Bronchial epithelial cell (primary cell): ENCODE results near the gene TENM4. TPM values are rescaled to one million over a fixed set of nuclear protein-coding genes. Genes with fewer than 3 reads are reported as not detected.

Source experiments
- DNase-seq: peaks from one replicate; pipeline ENCODE4 v3.0.0-alpha.2; 2010; ENCODE audit warnings: low read depth
- FAIRE-seq: peaks from 2 replicates; lab custom pipeline; 2011; peaks lifted over from hg19 to GRCh38; lab: Jason Lieb, UNC
- H3K27me3 ChIP-seq: 2 replicates; pipeline ENCODE4 v1.5.1; 2011; ENCODE audit warnings: low read length; ENCODE audit not compliant: control insufficient read depth, insufficient read depth
- H3K36me3 ChIP-seq: 2 replicates; pipeline ENCODE4 v1.5.1; 2011; ENCODE audit warnings: low read length; ENCODE audit not compliant: control insufficient read depth, insufficient read depth
- H3K4me3 ChIP-seq: 2 replicates; pipeline ENCODE4 v1.5.1; 2011; ENCODE audit warnings: mild to moderate bottlenecking, low read depth, low read length, control low read depth
- total RNA-seq: library from RNA; depleted of rRNA; stranded (reverse); fragments of >200 nt; gene quantifications from 2 replicates; pipeline ENCODE4 v1.2.1, GENCODE V29; 2014
- TF ChIP-seq, protein P1 (sequence below): IDR thresholded peaks from 2 replicates; pipeline ENCODE4 v1.5.1; 2011; ENCODE audit warnings: mild to moderate bottlenecking, moderate library complexity, low read length, control low read depth, inconsistent platforms; ENCODE audit not compliant: insufficient read depth, severe bottlenecking

The TENM4 gene
- total RNA-seq, 1 donor from 2014 or later: 6.1 TPM

- H3K4me3 ChIP-seq: no peak overlapping the region
- DNase-seq: peak; percentile 82
- FAIRE-seq: peak; percentile 70
- TF ChIP-seq, protein P1, sequence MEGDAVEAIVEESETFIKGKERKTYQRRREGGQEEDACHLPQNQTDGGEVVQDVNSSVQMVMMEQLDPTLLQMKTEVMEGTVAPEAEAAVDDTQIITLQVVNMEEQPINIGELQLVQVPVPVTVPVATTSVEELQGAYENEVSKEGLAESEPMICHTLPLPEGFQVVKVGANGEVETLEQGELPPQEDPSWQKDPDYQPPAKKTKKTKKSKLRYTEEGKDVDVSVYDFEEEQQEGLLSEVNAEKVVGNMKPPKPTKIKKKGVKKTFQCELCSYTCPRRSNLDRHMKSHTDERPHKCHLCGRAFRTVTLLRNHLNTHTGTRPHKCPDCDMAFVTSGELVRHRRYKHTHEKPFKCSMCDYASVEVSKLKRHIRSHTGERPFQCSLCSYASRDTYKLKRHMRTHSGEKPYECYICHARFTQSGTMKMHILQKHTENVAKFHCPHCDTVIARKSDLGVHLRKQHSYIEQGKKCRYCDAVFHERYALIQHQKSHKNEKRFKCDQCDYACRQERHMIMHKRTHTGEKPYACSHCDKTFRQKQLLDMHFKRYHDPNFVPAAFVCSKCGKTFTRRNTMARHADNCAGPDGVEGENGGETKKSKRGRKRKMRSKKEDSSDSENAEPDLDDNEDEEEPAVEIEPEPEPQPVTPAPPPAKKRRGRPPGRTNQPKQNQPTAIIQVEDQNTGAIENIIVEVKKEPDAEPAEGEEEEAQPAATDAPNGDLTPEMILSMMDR: no peak
- H3K27me3 ChIP-seq: no peaks in the 10 kb centered on the region
- H3K36me3 ChIP-seq: no peaks in the 10 kb centered on the region
Measured at GRCh38 chr11:79045800-79046304, 395.0 kb downstream of the TENM4 start.

DNA sequence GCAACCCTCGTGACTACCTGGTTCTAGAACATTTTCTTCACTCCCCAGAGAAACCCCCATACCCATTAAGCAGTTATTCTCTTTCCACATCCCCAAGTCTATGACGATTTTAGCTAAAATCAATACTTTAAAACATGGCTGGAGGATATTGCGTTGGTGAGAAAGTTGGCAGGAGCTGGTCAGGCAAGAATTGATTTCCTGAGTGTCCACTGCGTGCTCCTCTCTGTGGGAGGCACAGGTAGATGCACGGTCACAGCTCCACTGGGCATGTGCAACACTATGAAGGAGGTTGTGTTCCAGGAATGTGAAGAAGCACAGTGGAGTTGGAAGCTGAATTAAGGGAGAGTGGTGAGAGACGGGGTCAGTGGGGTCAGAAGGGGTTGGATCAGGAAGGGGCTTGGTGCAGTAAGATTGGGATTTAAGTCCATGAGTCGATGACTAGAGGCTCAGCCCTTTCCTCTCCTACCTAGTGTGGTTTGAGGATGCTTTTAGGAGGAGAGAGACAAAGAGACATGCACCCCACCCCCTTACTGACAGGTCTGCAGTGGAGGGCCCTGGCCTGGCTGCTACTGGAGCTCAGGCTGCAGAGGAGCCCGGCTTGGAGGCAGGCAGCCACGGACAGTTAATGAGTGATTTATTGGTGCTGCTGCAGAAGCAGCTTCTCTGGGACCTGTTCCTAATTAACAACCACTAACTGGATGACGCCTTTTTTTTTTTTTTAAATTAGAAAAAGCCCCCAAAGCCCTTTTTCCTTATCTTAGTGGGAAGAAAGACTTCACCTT lies 395.6 kb downstream of the TENM4 start:
- DNase-seq (no peak), FAIRE-seq (no peak)
- Histone ChIP-seq H3K4me3 (no peak overlapping the region), H3K27me3 (no peaks in the 10 kb centered on the region), H3K36me3 (no peaks in the 10 kb centered on the region)
- TF ChIP-seq, protein P1: no peak

DNA sequence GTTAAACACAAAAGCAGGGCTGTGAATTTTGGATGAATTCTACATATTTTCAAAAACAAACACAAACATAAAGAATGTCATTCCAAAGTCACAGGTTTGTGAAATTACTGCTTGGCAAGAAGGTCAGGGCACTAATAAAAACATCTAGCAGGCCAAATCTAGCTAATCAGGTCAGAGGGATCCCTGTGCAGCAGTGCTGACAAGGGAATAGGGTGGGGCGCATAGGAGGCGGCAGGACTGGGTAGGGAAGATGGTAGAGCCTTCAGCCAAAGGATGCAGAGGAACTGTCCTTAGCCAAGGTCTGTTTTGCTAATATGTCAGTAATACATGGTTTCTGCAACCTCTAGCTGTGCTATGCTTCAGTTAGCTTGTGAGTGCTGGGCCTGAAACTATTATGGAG lies 396.6 kb downstream of the TENM4 start:
- H3K27me3 ChIP-seq: no peaks in the 10 kb centered on the region
- TF ChIP-seq, protein P1: no peak
- no peak overlapping the region for H3K4me3 ChIP-seq
- FAIRE-seq (no peak), DNase-seq (no peak)
- H3K36me3 ChIP-seq: no peaks in the 10 kb centered on the region

GRCh38 chr11:79043726-79044125 lies 397.1 kb downstream of the TENM4 start:
- TF ChIP-seq, protein P1: no peak
- Histone ChIP-seq H3K4me3 (no peak overlapping the region), H3K27me3 (no peaks in the 10 kb centered on the region), H3K36me3 (no peaks in the 10 kb centered on the region)
- FAIRE-seq (no peak), DNase-seq (peak; percentile 46)

GRCh38 chr11:79042824-79043223 lies 398.0 kb downstream of the TENM4 start:
- FAIRE-seq: no peak

More at GRCh38 chr11:79042824-79043223, 398.0 kb downstream of the TENM4 start:
- TF ChIP-seq, protein P1: no peak
- Histone ChIP-seq H3K36me3 (no peaks in the 10 kb centered on the region), H3K4me3 (no peak overlapping the region), H3K27me3 (no peaks in the 10 kb centered on the region)
- peak; percentile 85 for DNase-seq
